Head of caudate nucleus (tissue), 42 donors: ENCODE measurements around the gene ZAP70.

Experiments
- DNase-seq, 42 donors: peaks; one replicate each; pipeline versions ENCODE4 v3.0.0 to v3.0.0-alpha.2; 2020 to 2021; ENCODE audit warnings: mixed read lengths in 7 of 42
- intact Hi-C: fragments of 100-400 bp; cut with DNase I; formaldehyde crosslinking; loops from one replicate; pipeline ENCODE4 v1.15.0; 2022

ZAP70 gene

GRCh38 chr2:97761192-97761591, 47.8 kb downstream of the ZAP70 start:
- intact Hi-C loops, result no loop called here
- DNase-seq, result peak in 1 of 42 donors; percentile 13

GRCh38 chr2:97763176-97763845, 49.9 kb downstream of the ZAP70 start:
- intact Hi-C loops, result no loop called here
- DNase-seq, result peak in 1 of 42 donors; percentile 26

- peak in 2 of 42 donors; percentile 17 to 24 for DNase-seq
- intact Hi-C loops, result no loop called here
Measured at GRCh38 chr2:97764559-97765263, 51.3 kb downstream of the ZAP70 start.

- peak in 1 of 42 donors; percentile 18 for DNase-seq
- intact Hi-C loops, result no loop called here
Measured at GRCh38 chr2:97765933-97766332, 52.6 kb downstream of the ZAP70 start.

DNA sequence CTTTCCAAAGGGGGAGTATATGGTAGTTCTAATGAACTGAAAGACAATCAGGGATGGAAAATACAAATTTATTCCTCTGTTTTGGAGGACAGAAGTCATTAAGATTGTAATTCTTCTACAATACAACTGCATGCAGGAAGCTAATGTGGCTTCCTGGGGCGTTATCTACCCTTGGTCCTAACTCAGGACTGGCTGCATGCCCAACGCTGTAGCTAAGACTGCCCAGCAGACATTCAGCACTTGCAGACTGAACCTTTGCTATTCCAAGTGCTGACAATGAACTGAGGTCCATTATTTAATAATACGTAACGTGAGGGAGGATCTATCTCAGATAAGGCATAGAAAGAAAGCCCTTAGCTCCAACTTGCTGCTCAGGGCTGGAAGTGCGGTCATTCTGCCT, 53.2 kb downstream of the ZAP70 start:
- intact Hi-C loops, result no loop called here
- DNase-seq, result peak in 1 of 42 donors; percentile 14

GRCh38 chr2:97769308-97769707, 55.9 kb downstream of the ZAP70 start:
- DNase-seq, result peak in 1 of 42 donors; percentile 7
- intact Hi-C loops, result no loop called here

DNA sequence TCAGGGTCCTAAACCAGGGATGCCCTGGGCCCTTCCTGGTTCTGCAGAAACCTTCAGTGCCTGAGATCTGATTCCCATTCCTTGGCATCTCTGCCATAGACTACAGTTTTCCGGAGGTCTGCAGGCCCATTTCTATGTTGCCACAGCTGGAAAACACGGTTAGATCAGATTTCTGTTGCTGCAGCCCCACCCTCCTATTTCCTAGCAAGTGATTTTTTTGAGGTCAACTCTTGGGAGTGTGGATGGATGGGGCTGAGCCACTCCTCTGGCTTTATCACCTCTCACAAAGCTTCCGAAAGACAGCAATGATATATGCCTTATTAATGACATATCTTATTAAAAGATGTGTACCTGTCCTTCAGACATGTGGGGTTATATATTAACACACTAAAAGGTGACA, 56.3 kb downstream of the ZAP70 start:
- peak in 1 of 42 donors; percentile 20 for DNase-seq
- intact Hi-C loops, result no loop called here

GRCh38 chr2:97770445-97770844, 57.1 kb downstream of the ZAP70 start:
- peak in 1 of 42 donors; percentile 2 for DNase-seq
- intact Hi-C loops, result no loop called here

GRCh38 chr2:97774425-97774824, 61.0 kb downstream of the ZAP70 start:
- intact Hi-C loops, result no loop called here
- no peak for DNase-seq

DNA sequence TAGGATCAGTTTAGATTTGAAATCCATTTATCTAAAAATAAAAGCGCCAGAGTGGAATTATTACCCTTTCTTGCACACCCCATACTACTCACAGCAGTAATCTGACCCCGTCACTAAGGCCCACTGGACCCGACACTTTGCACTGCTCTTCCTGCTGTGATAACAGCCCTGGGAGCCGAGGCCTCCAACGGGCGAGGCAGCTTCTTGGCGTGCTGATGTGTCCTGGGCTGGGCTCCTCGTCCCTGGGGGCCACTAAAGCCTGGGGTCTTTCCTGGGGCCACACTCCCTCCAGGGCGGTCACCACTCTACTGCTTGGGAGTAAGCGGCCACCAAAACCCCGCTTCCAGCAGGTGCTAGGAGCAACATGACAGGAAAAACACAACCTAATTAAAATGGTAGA, 61.7 kb downstream of the ZAP70 start:
- intact Hi-C loops, result no loop called here
- DNase-seq, result no peak

GRCh38 chr2:97779141-97779540, 65.8 kb downstream of the ZAP70 start:
- no peak for DNase-seq
- intact Hi-C loops, result no loop called here

GRCh38 chr2:97781981-97782380, 68.6 kb downstream of the ZAP70 start:
- DNase-seq, result no peak
- intact Hi-C loops, result no loop called here

- DNase-seq, result no peak
- intact Hi-C loops, result no loop called here
Measured at GRCh38 chr2:97784953-97785352, 71.6 kb downstream of the ZAP70 start.

- no peak for DNase-seq
- intact Hi-C loops, result no loop called here
Measured at GRCh38 chr2:97785818-97786217, 72.4 kb downstream of the ZAP70 start.

DNA sequence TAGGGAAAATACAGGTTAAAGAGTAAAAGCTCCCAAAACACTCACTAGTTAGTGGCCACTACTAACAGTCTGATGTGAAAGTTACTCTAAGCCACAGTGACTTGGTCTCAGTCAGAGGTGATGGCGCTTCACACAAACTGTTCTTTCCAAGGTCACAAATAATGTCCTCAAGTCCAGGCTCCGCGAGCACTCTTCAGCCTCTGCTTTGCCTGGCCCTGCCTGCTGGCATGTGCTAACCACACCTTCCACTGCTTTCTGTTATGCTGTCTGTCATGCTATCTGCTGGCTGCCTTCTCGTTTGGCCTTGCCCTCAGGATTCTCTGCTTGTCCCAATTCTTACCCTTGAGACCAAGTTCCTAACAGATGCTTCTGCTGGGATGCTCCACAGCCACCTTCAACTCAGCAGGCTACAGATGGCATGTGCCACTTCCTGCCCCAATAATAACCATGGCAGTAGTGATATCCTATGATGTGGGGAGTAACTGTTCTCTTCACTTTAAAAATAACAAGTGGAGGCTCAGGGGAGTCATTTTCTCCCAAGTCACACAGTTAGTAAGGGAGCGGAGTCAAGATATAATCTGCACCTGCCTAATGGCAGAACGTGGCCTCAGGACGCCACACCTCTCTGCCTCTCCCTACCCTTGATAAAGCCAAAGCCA, 75.7 kb downstream of the ZAP70 start:
- no peak for DNase-seq
- intact Hi-C loops, result no loop called here
